T follicular helper cell (primary cell): ENCODE measurements around the gene CENATAC.
"Not testable (repeated sequence)": the region's sequence is repeated elsewhere in the genome, so short reads cannot be mapped to it uniquely, and the experiment has no call there.

ENCODE experiments used
- DNase-seq: peaks from one replicate; pipeline ENCODE4 v3.0.0-alpha.2; 2020; ENCODE audit warnings: low read depth

The CENATAC gene

GRCh38 chr11:119054418-119054817 lies 56.5 kb downstream of the CENATAC start:
- DNase-seq: no peak

GRCh38 chr11:119055901-119056300 lies 58.0 kb downstream of the CENATAC start:
- no peak for DNase-seq

GRCh38 chr11:119056421-119056999 lies 58.6 kb downstream of the CENATAC start:
- DNase-seq: peak; percentile 29

GRCh38 chr11:119057000-119057769 lies 59.2 kb downstream of the CENATAC start, which contains the start of gene HYOU1:
TSS of gene HYOU1 (minus strand) at chr11:119057205. CDS start at chr11:119056160, 1,045 bp downstream.
- peak; percentile 97 for DNase-seq

- DNase-seq: not testable (repeated sequence)
These were observed 61.2 kb downstream of the CENATAC start for GRCh38 chr11:119059128-119059527.

GRCh38 chr11:119061256-119061655 lies 63.3 kb downstream of the CENATAC start:
- no peak for DNase-seq

- DNase-seq: no peak
These were observed 64.8 kb downstream of the CENATAC start for GRCh38 chr11:119062779-119063178.

- DNase-seq: peak; percentile 21
These were observed 67.4 kb downstream of the CENATAC start for GRCh38 chr11:119065369-119065768.
